MCF 10A (cell line): ENCODE results near the gene DNAJB7. TPM values are rescaled to one million over a fixed set of nuclear protein-coding genes. Genes with fewer than 3 reads are reported as not detected.

ENCODE experiments used
- BruUV-seq: library from RNA; stranded (reverse); fragments of 400-500 nt; replicated peaks from 2 replicates; lab custom pipeline; 2021; lab: Mats Ljungman, UMichigan
- CTCF ChIA-PET: fragments of 300-600 bp; sonication (Branson Sonifier 250); formaldehyde crosslinking; extraction: SDS; loops from one replicate; lab custom pipeline; 2021; ENCODE audit warnings: antibody characterized with exemption, inconsistent platforms; lab: Yijun Ruan, JAX
- POLR2A ChIA-PET: fragments of 300-600, 350-650 bp; sonication (Branson Sonifier 250); formaldehyde crosslinking; extraction: SDS; loops from one replicate; lab custom pipeline; 2020; ENCODE audit warnings: antibody characterized with exemption, inconsistent platforms; lab: Yijun Ruan, JAX
- DNase-seq: peaks from one replicate; pipeline ENCODE4 v3.0.0-alpha.2; 2018; ENCODE audit not compliant: unreplicated experiment
- H3K27ac Mint-ChIP-seq: one replicate; pipeline ENCODE4 v1.8.0; 2022; ENCODE audit warnings: mild to moderate bottlenecking, low read depth, mixed read lengths; ENCODE audit not compliant: unreplicated experiment
- H3K27me3 Mint-ChIP-seq: one replicate; pipeline ENCODE4 v1.8.0; 2022; ENCODE audit warnings: mixed read lengths; ENCODE audit not compliant: insufficient read depth, unreplicated experiment
- H3K36me3 Mint-ChIP-seq: one replicate; pipeline ENCODE4 v1.8.0; 2022; ENCODE audit warnings: mild to moderate bottlenecking, moderate library complexity, mixed read lengths; ENCODE audit not compliant: insufficient read depth, unreplicated experiment
- H3K4me1 Mint-ChIP-seq: one replicate; pipeline ENCODE4 v1.8.0; 2022; ENCODE audit warnings: mixed read lengths; ENCODE audit not compliant: insufficient read depth, unreplicated experiment
- H3K4me3 Mint-ChIP-seq: one replicate; pipeline ENCODE4 v1.8.0; 2022; ENCODE audit warnings: mild to moderate bottlenecking, moderate library complexity, mixed read lengths; ENCODE audit not compliant: unreplicated experiment
- H3K9me3 Mint-ChIP-seq: one replicate; pipeline ENCODE4 v1.8.0; 2022; ENCODE audit warnings: mixed read lengths; ENCODE audit not compliant: unreplicated experiment
- CTCF ChIP-seq: fragments of 200-600 bp; IDR thresholded peaks from one replicate; pipeline ENCODE4 v1.8.0; 2022; ENCODE audit warnings: antibody characterized with exemption, mild to moderate bottlenecking; ENCODE audit not compliant: unreplicated experiment
- intact Hi-C: fragments of 100-400 bp; cut with micrococcal nuclease; formaldehyde crosslinking; loops from 2 replicates; pipeline ENCODE4 v1.14.1; 2022
- total RNA-seq: library from RNA; stranded (reverse); gene quantifications from 2 replicates; pipeline ENCODE4 v1.2.3, GENCODE V29; 2022

DNAJB7 gene
- total RNA-seq, 1 experiment from 2014 or later = not detected

- no peak for TF ChIP-seq CTCF
- CTCF ChIA-PET = interaction anchor here (0.7 to 1.0 kb wide), 2 partner anchors 19 to 63 kb away, joined by 3 read pairs; no protein-coding TSS in a partner anchor
- Mint-ChIP-seq H3K27me3 (no peaks in the 10 kb centered on the region), H3K27ac (no peak overlapping the region), H3K4me3 (no peak overlapping the region), H3K4me1 (no peaks in the 10 kb centered on the region), H3K36me3 (peaks cover 66% of the 10 kb centered on the region), H3K9me3 (no peaks in the 10 kb centered on the region)
- no peak for DNase-seq
- POLR2A ChIA-PET = interaction anchor here (0.9 to 6.6 kb wide), 2 partner anchors 19 to 31 kb away, joined by 3 to 58 read pairs; partner anchors contain the start of genes ST13 and XPNPEP3
- intact Hi-C loops = no loop called here
- BruUV-seq = no TSS peak
These were observed 38.5 kb downstream of the DNAJB7 start for GRCh38 chr22:40823426-40823825.

- no peaks in the 10 kb centered on the region for H3K9me3 Mint-ChIP-seq
- no peak for TF ChIP-seq CTCF
- peaks cover 29% of the 10 kb centered on the region for H3K36me3 Mint-ChIP-seq
- ChIA-PET CTCF (interaction anchor here (0.6 to 1.6 kb wide), 4 partner anchors 11 to 641 kb away, joined by 3 to 7 read pairs (median 4); partner anchors contain the start of gene ST13), POLR2A (interaction anchor here (0.6 to 6.6 kb wide), 12 partner anchors 9 to 1997 kb away, joined by 3 to 58 read pairs (median 4); partner anchors contain the start of genes ST13 and XPNPEP3)
- peak; percentile 30 for DNase-seq
- TSS peak; percentile 75 for BruUV-seq
- peak overlapping the region; percentile 94 for H3K27ac Mint-ChIP-seq
- H3K4me1 Mint-ChIP-seq = peaks cover 16% of the 10 kb centered on the region
- H3K27me3 Mint-ChIP-seq = no peaks in the 10 kb centered on the region
- peak overlapping the region; percentile 95 for H3K4me3 Mint-ChIP-seq
- intact Hi-C loops = no loop called here
These were observed 42.2 kb downstream of the DNAJB7 start for GRCh38 chr22:40819599-40820140.

GRCh38 chr22:40818747-40819598 lies 42.9 kb downstream of the DNAJB7 start, which contains the start of gene SLC25A17:
Gene SLC25A17 (minus strand): TSS chr22:40819346. CDS start chr22:40819248, 98 bp downstream.
- peak; percentile 90 for DNase-seq
- Mint-ChIP-seq H3K27me3 (no peaks in the 10 kb centered on the region), H3K9me3 (no peaks in the 10 kb centered on the region), H3K36me3 (peaks cover 22% of the 10 kb centered on the region), H3K4me1 (peaks cover 16% of the 10 kb centered on the region), H3K4me3 (peak within 1 kb of the TSS; percentile 95), H3K27ac (peak within 1 kb of the TSS; percentile 94)
- peak; percentile 25 for TF ChIP-seq CTCF
- BruUV-seq = no TSS peak
- intact Hi-C loops = no loop called here
- ChIA-PET POLR2A (interaction anchor here (0.6 to 6.6 kb wide), 14 partner anchors 9 to 1998 kb away, joined by 3 to 58 read pairs (median 3); partner anchors contain the start of genes ST13 and XPNPEP3), CTCF (interaction anchor here (0.6 to 1.6 kb wide), 9 partner anchors 9 to 640 kb away, joined by 3 to 7 read pairs (median 3); partner anchors contain the start of gene ST13)
